Prostate gland (tissue), 2 donors: ENCODE data around the gene ZNF277. TPM values are rescaled to one million over a fixed set of nuclear protein-coding genes. Genes with fewer than 3 reads are reported as not detected.

ENCODE experiments used
- DNase-seq: peaks from one replicate; pipeline ENCODE4 v3.0.0-alpha.2; 2019; ENCODE audit warnings: low spot score
- H3K27ac ChIP-seq, 2 donors: fragments of 200-600 bp; sonication (generic); 2 replicates each; pipeline ENCODE4 v1.5.1; 2017 to 2019
- H3K27me3 ChIP-seq: fragments of 200-600 bp; sonication (generic); replicated peaks from 2 replicates; pipeline ENCODE4 v1.5.1; 2019; ENCODE audit not compliant: insufficient read depth
- H3K36me3 ChIP-seq, 2 donors: fragments of 200-600 bp; sonication (generic); 1 replicate in 1 of 2; 2 replicates in 1 of 2; pipeline versions ENCODE4 v1.5.1 to v1.8.1; 2017 to 2019
- H3K4me1 ChIP-seq: fragments of 200-600 bp; sonication (generic); replicated peaks from 2 replicates; pipeline ENCODE4 v1.5.1; 2019
- H3K4me3 ChIP-seq, 2 donors: fragments of 200-600 bp; sonication (generic); 2 replicates each; pipeline ENCODE4 v1.5.1; 2017 to 2019
- H3K9me3 ChIP-seq: fragments of 200-600 bp; sonication (generic); 2 replicates; pipeline ENCODE4 v1.5.1; 2017
- CTCF ChIP-seq, 4 experiments: fragments of 200-600 bp in 2 of 4; fragments of 450-650 bp in 2 of 4; sonication (generic) in 2 of 4; IDR thresholded peaks; 1 replicate in 3 of 4; 2 replicates in 1 of 4; pipeline ENCODE4 v1.5.1; 2016 to 2019; ENCODE audit warnings: antibody characterized with exemption in 4 of 4, mild to moderate bottlenecking in 2 of 4, moderate library complexity in 2 of 4
- POLR2A ChIP-seq: fragments of 450-650 bp; IDR thresholded peaks from one replicate; pipeline ENCODE4 v1.6.1; 2016; ENCODE audit warnings: antibody characterized with exemption, mild to moderate bottlenecking
- POLR2AphosphoS5 ChIP-seq: sonication (generic); formaldehyde crosslinking; IDR thresholded peaks from one replicate; pipeline ENCODE4 v1.6.1; 2017; ENCODE audit warnings: antibody characterized with exemption
- WGBS: methylation state at CpG from one replicate; pipeline ENCODE4 v1.1.5; 2018; 5-methylcytosine and 5-hydroxymethylcytosine counted together
- intact Hi-C: fragments of 100-400 bp; cut with DNase I; formaldehyde crosslinking; loops from one replicate; pipeline ENCODE4 v1.14.2; 2022
- total RNA-seq, 2 donors: library from RNA; depleted of rRNA; stranded (reverse); fragments of >200 nt; gene quantifications; one replicate each; pipeline ENCODE4 v1.1.0, GENCODE V29; 2016

ZNF277 gene
- total RNA-seq, 2 donors from 2014 or later = 23.0 to 33.1 TPM

GRCh38 chr7:112174192-112174591, 32.3 kb upstream of the ZNF277 start:
- Histone ChIP-seq H3K4me1 (no peaks in the 10 kb centered on the region), H3K27ac (no peak overlapping the region), H3K9me3 (no peaks in the 10 kb centered on the region), H3K36me3 (no peaks in the 10 kb centered on the region), H3K27me3 (no peaks in the 10 kb centered on the region), H3K4me3 (no peak overlapping the region)
- no peak for DNase-seq
- WGBS = 92% methylated on average over 3 of the region's 3 CpGs
- intact Hi-C loops = no loop called here
- TF ChIP-seq CTCF (IDR thresholded peaks at IDR 0.05) (no peak), POLR2AphosphoS5 (no peak), POLR2A (no peak)

GRCh38 chr7:112176241-112176640, 30.3 kb upstream of the ZNF277 start:
- Histone ChIP-seq H3K27me3 (no peaks in the 10 kb centered on the region), H3K27ac (no peak overlapping the region), H3K36me3 (no peaks in the 10 kb centered on the region), H3K4me1 (no peaks in the 10 kb centered on the region), H3K4me3 (no peak overlapping the region), H3K9me3 (no peaks in the 10 kb centered on the region)
- WGBS = 55% methylated on average over 2 of the region's 2 CpGs
- intact Hi-C loops = no loop called here
- no peak for TF ChIP-seq POLR2AphosphoS5
- TF ChIP-seq POLR2A = no peak
- TF ChIP-seq CTCF (IDR thresholded peaks at IDR 0.05) = no peak
- DNase-seq = no peak

- Histone ChIP-seq H3K4me1 (no peaks in the 10 kb centered on the region), H3K4me3 (no peak overlapping the region), H3K27me3 (no peaks in the 10 kb centered on the region), H3K27ac (no peak overlapping the region), H3K36me3 (no peaks in the 10 kb centered on the region), H3K9me3 (no peaks in the 10 kb centered on the region)
- 89% methylated on average over 5 of the region's 5 CpGs for WGBS
- no peak for DNase-seq
- TF ChIP-seq CTCF (IDR thresholded peaks at IDR 0.05) = no peak
- no peak for TF ChIP-seq POLR2A
- TF ChIP-seq POLR2AphosphoS5 = no peak
- intact Hi-C loops = no loop called here
Observed at GRCh38 chr7:112176693-112177415, 29.6 kb upstream of the ZNF277 start.

- intact Hi-C loops = no loop called here
- no peaks in the 10 kb centered on the region for H3K9me3 ChIP-seq
- TF ChIP-seq CTCF (IDR thresholded peaks at IDR 0.05) (no peak), POLR2AphosphoS5 (no peak), POLR2A (no peak)
Observed at GRCh38 chr7:112180223-112180622, 26.3 kb upstream of the ZNF277 start.

GRCh38 chr7:112182749-112183148, 23.7 kb upstream of the ZNF277 start:
- no peak overlapping the region for H3K27ac ChIP-seq
- TF ChIP-seq POLR2A = no peak
- TF ChIP-seq CTCF (IDR thresholded peaks at IDR 0.05) = no peak
- no peak for TF ChIP-seq POLR2AphosphoS5
- WGBS = 52% methylated on average over 5 of the region's 5 CpGs
- H3K27me3 ChIP-seq = no peaks in the 10 kb centered on the region
- H3K9me3 ChIP-seq = no peaks in the 10 kb centered on the region
- H3K36me3 ChIP-seq = no peaks in the 10 kb centered on the region
- H3K4me1 ChIP-seq = no peaks in the 10 kb centered on the region
- H3K4me3 ChIP-seq = no peak overlapping the region
- intact Hi-C loops = no loop called here
- no peak for DNase-seq

More at GRCh38 chr7:112180223-112180622, 26.3 kb upstream of the ZNF277 start:
- no peak overlapping the region for H3K27ac ChIP-seq
- no peaks in the 10 kb centered on the region for H3K4me1 ChIP-seq
- DNase-seq = no peak
- no peaks in the 10 kb centered on the region for H3K36me3 ChIP-seq
- 83% methylated on average over 4 of the region's 4 CpGs for WGBS
- no peaks in the 10 kb centered on the region for H3K27me3 ChIP-seq
- H3K4me3 ChIP-seq = no peak overlapping the region
